Trophoblast cell (in vitro differentiated cells and primary cell): ENCODE data around the gene RBBP6.

Experiments
- DNase-seq, 2 donors: peaks; one replicate each; pipeline ENCODE4 v3.0.0-alpha.2; 2016
- H2AFZ ChIP-seq: 2 replicates; pipeline ENCODE4 v1.6.1; 2013; ENCODE audit warnings: low read length, moderate library complexity, mild to moderate bottlenecking; ENCODE audit not compliant: insufficient read depth, poor library complexity
- H2AK5ac ChIP-seq: 2 replicates; pipeline ENCODE4 v1.6.1; 2013; ENCODE audit warnings: mild to moderate bottlenecking, low read length
- H2BK120ac ChIP-seq: 2 replicates; pipeline ENCODE4 v1.6.1; 2013; ENCODE audit warnings: low read length, mild to moderate bottlenecking, moderate library complexity; ENCODE audit not compliant: insufficient read depth, poor library complexity
- H2BK12ac ChIP-seq: 2 replicates; pipeline ENCODE4 v1.6.1; 2013; ENCODE audit warnings: mild to moderate bottlenecking, low read length, moderate library complexity
- H2BK5ac ChIP-seq: 2 replicates; pipeline ENCODE4 v1.6.1; 2013; ENCODE audit warnings: low read length, low read depth, moderate library complexity, mild to moderate bottlenecking; ENCODE audit not compliant: poor library complexity
- H3K14ac ChIP-seq: 2 replicates; pipeline ENCODE4 v1.6.1; 2013; ENCODE audit warnings: mild to moderate bottlenecking, low read length
- H3K18ac ChIP-seq: 2 replicates; pipeline ENCODE4 v1.6.1; 2013; ENCODE audit warnings: mild to moderate bottlenecking, low read length
- H3K23ac ChIP-seq: 2 replicates; pipeline ENCODE4 v1.6.1; 2013; ENCODE audit warnings: low read length
- H3K27ac ChIP-seq: 2 replicates; pipeline ENCODE4 v1.5.1; 2013; ENCODE audit warnings: low read depth, mild to moderate bottlenecking, inconsistent platforms, low read length, moderate library complexity
- H3K27me3 ChIP-seq: 2 replicates; pipeline ENCODE4 v1.6.1; 2013; ENCODE audit warnings: inconsistent platforms, mild to moderate bottlenecking, low read length, moderate library complexity; ENCODE audit not compliant: insufficient read depth
- H3K36me3 ChIP-seq, 2 experiments: 1 replicate in 1 of 2; 2 replicates in 1 of 2; pipeline ENCODE4 v1.6.1; 2013; ENCODE audit warnings: low read length in 2 of 2, mild to moderate bottlenecking in 2 of 2, moderate library complexity in 1 of 2; ENCODE audit not compliant: insufficient read depth in 2 of 2, control insufficient read depth in 1 of 2
- H3K4ac ChIP-seq: 2 replicates; pipeline ENCODE4 v1.6.1; 2013; ENCODE audit warnings: low read depth, mild to moderate bottlenecking, low read length, moderate library complexity
- H3K4me1 ChIP-seq, 2 experiments: 1 replicate in 1 of 2; 2 replicates in 1 of 2; pipeline ENCODE4 v1.6.1; 2013; ENCODE audit warnings: low read length in 2 of 2, mild to moderate bottlenecking in 2 of 2, moderate library complexity in 1 of 2; ENCODE audit not compliant: insufficient read depth in 2 of 2, control insufficient read depth in 1 of 2
- H3K4me2 ChIP-seq: 2 replicates; pipeline ENCODE4 v1.6.1; 2013; ENCODE audit warnings: inconsistent platforms, mild to moderate bottlenecking, low read length, moderate library complexity
- H3K4me3 ChIP-seq: 2 replicates; pipeline ENCODE4 v1.5.1; 2013; ENCODE audit warnings: mild to moderate bottlenecking, low read depth, low read length, inconsistent platforms
- H3K79me1 ChIP-seq: one replicate; pipeline ENCODE4 v1.6.1; 2013; ENCODE audit warnings: low read length
- H3K79me2 ChIP-seq: 2 replicates; pipeline ENCODE4 v1.6.1; 2013; ENCODE audit warnings: low read length, mild to moderate bottlenecking; ENCODE audit not compliant: control insufficient read depth, insufficient read depth, poor library complexity
- H3K9ac ChIP-seq: 2 replicates; pipeline ENCODE4 v1.6.1; 2013; ENCODE audit warnings: mild to moderate bottlenecking, low read length
- H3K9me3 ChIP-seq: 2 replicates; pipeline ENCODE4 v1.6.1; 2013; ENCODE audit warnings: low read depth, mild to moderate bottlenecking, control low read depth, inconsistent platforms, low read length; ENCODE audit not compliant: insufficient read depth
- H4K12ac ChIP-seq: 2 replicates; pipeline ENCODE4 v1.6.1; 2013; ENCODE audit warnings: low read depth, mild to moderate bottlenecking, low read length, moderate library complexity
- H4K8ac ChIP-seq: 2 replicates; pipeline ENCODE4 v1.6.1; 2013; ENCODE audit warnings: low read depth, mild to moderate bottlenecking, low read length, moderate library complexity
- H4K91ac ChIP-seq: one replicate; pipeline ENCODE4 v1.6.1; 2013; ENCODE audit warnings: low read depth, mild to moderate bottlenecking, low read length, moderate library complexity
- WGBS: extraction: QIAGEN DNeasy Blood & Tissue Kit; methylation state at CpG from one replicate; pipeline ENCODE4 v1.1.7; 2013; ENCODE audit warnings: missing lambda C conversion rate; ENCODE audit not compliant: insufficient read length, insufficient coverage; ENCODE audit errors: extremely low coverage; 5-methylcytosine and 5-hydroxymethylcytosine counted together

The RBBP6 gene

GRCh38 chr16:24541233-24541933, 2.0 kb downstream of the RBBP6 start:
- Histone ChIP-seq H3K4me1 (peaks cover 2 to 5% of the 10 kb centered on the region in 2 experiments), H3K23ac (no peak overlapping the region), H3K4me3 (no peak overlapping the region), H3K79me1 (peaks cover 14% of the 10 kb centered on the region), H3K27me3 (no peaks in the 10 kb centered on the region), H2AK5ac (no peak overlapping the region), H4K91ac (no peak overlapping the region), H4K12ac (no peak overlapping the region), H3K9me3 (no peaks in the 10 kb centered on the region), H2AFZ (no peak overlapping the region), H3K79me2 (peaks cover 26% of the 10 kb centered on the region), H3K18ac (no peak overlapping the region), H2BK120ac (no peak overlapping the region), H2BK12ac (no peak overlapping the region), H2BK5ac (no peak overlapping the region), H3K4ac (peak overlapping the region; percentile 100), H3K4me2 (peak overlapping the region; percentile 81), H3K36me3 (peaks cover 0 to 3% of the 10 kb centered on the region in 2 experiments), H3K9ac (no peak overlapping the region), H3K27ac (no peak overlapping the region), H3K14ac (no peak overlapping the region), H4K8ac (no peak overlapping the region)
- WGBS = no CpG with 5 or more reads among the region's 7 CpGs
- peak in 1 of 2 donors; percentile 34 for DNase-seq

GRCh38 chr16:24543949-24544348, 4.6 kb downstream of the RBBP6 start:
- Histone ChIP-seq H3K14ac (no peak overlapping the region), H4K91ac (no peak overlapping the region), H3K18ac (no peak overlapping the region), H3K4me1 (peaks cover 0 to 5% of the 10 kb centered on the region in 2 experiments), H3K9me3 (no peaks in the 10 kb centered on the region), H2BK5ac (no peak overlapping the region), H4K12ac (no peak overlapping the region), H2AK5ac (no peak overlapping the region), H3K9ac (no peak overlapping the region), H2BK120ac (no peak overlapping the region), H3K4ac (peak overlapping the region; percentile 46), H3K4me3 (no peak overlapping the region), H4K8ac (no peak overlapping the region), H2BK12ac (no peak overlapping the region), H2AFZ (no peak overlapping the region), H3K79me2 (peaks cover 26% of the 10 kb centered on the region), H3K79me1 (peaks cover 14% of the 10 kb centered on the region), H3K36me3 (peaks cover 5 to 6% of the 10 kb centered on the region in 2 experiments), H3K4me2 (no peak overlapping the region), H3K27ac (no peak overlapping the region), H3K27me3 (no peaks in the 10 kb centered on the region), H3K23ac (no peak overlapping the region)
- no CpG with 5 or more reads among the region's 2 CpGs for whole genome bisulfite sequencing
- no peak for DNase-seq

- H2AK5ac ChIP-seq = no peak overlapping the region
- no peak overlapping the region for H2AFZ ChIP-seq
- H3K36me3 ChIP-seq = peaks cover 5 to 6% of the 10 kb centered on the region in 2 experiments
- H3K79me2 ChIP-seq = peaks cover 23% of the 10 kb centered on the region
- no peak overlapping the region for H4K91ac ChIP-seq
- no peak overlapping the region for H4K8ac ChIP-seq
- H2BK12ac ChIP-seq = no peak overlapping the region
- H3K4ac ChIP-seq = peak overlapping the region; percentile 79
- no peak overlapping the region for H3K27ac ChIP-seq
- no CpG with 5 or more reads among the region's 3 CpGs for WGBS
- H3K23ac ChIP-seq = no peak overlapping the region
- peaks cover 0 to 5% of the 10 kb centered on the region in 2 experiments for H3K4me1 ChIP-seq
- DNase-seq = no peak
- H4K12ac ChIP-seq = no peak overlapping the region
- H2BK5ac ChIP-seq = no peak overlapping the region
- peaks cover 9% of the 10 kb centered on the region for H3K79me1 ChIP-seq
- no peak overlapping the region for H2BK120ac ChIP-seq
- no peaks in the 10 kb centered on the region for H3K27me3 ChIP-seq
- no peak overlapping the region for H3K14ac ChIP-seq
- no peaks in the 10 kb centered on the region for H3K9me3 ChIP-seq
- no peak overlapping the region for H3K9ac ChIP-seq
- H3K18ac ChIP-seq = no peak overlapping the region
- H3K4me3 ChIP-seq = no peak overlapping the region
- H3K4me2 ChIP-seq = no peak overlapping the region
Observed at GRCh38 chr16:24544640-24545039, 5.3 kb downstream of the RBBP6 start.

DNA sequence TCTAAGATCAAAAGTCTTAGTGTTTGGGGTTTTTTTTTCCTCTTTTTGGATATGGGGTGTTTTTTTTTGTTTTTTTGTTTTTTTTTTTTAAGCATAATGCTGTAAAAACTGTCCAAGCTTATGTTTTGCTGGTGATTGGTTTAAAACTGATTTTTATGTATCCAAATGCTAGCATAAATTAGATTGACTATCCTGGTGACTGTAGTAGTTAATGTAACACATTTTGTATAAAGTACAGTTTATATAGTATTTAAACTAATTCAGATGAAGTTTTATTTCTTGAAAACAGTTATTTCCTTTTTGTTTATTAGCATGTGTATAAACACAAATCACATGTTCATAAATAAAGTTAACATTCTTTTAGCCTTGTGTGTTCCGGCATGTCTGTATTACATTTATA, 10.9 kb downstream of the RBBP6 start:
- H3K4me1 ChIP-seq = no peaks in the 10 kb centered on the region
- no peak overlapping the region for H3K23ac ChIP-seq
- no peaks in the 10 kb centered on the region for H3K9me3 ChIP-seq
- H3K79me2 ChIP-seq = no peaks in the 10 kb centered on the region
- no peak overlapping the region for H3K4me2 ChIP-seq
- no peak overlapping the region for H4K8ac ChIP-seq
- no peak overlapping the region for H2BK5ac ChIP-seq
- DNase-seq = no peak
- H3K4me3 ChIP-seq = no peak overlapping the region
- no peak overlapping the region for H3K9ac ChIP-seq
- no peaks in the 10 kb centered on the region for H3K79me1 ChIP-seq
- WGBS = no CpG with 5 or more reads among the region's 1 CpG
- no peak overlapping the region for H3K14ac ChIP-seq
- no peak overlapping the region for H2AK5ac ChIP-seq
- H3K36me3 ChIP-seq = peaks cover 3 to 7% of the 10 kb centered on the region in 2 experiments
- H4K91ac ChIP-seq = no peak overlapping the region
- no peak overlapping the region for H2AFZ ChIP-seq
- H3K27ac ChIP-seq = no peak overlapping the region
- no peak overlapping the region for H2BK120ac ChIP-seq
- H3K4ac ChIP-seq = no peak overlapping the region
- no peaks in the 10 kb centered on the region for H3K27me3 ChIP-seq
- no peak overlapping the region for H2BK12ac ChIP-seq
- H3K18ac ChIP-seq = no peak overlapping the region
- H4K12ac ChIP-seq = no peak overlapping the region
